Stomach (tissue), 9 donors: Measurements from ENCODE around the gene RHOT1. TPM values are rescaled to one million over a fixed set of nuclear protein-coding genes. Genes with fewer than 3 reads are reported as not detected.

ENCODE experiments used
- DNase-seq, 2 donors: peaks; one replicate each; pipeline versions ENCODE4 v3.0.0 to v3.0.0-alpha.2; 2013 to 2019
- H3K27ac ChIP-seq, 5 donors: fragments of 200-600 bp in 4 of 5; sonication (generic) in 4 of 5; one replicate each; pipeline ENCODE4 v1.5.1; 2013 to 2019; ENCODE audit warnings: mild to moderate bottlenecking in 1 of 5, moderate library complexity in 1 of 5
- H3K27me3 ChIP-seq, 3 donors: fragments of 200-600 bp; sonication (generic); one replicate each; pipeline ENCODE4 v1.5.1; 2017 to 2019; ENCODE audit warnings: mixed run types in 1 of 3
- H3K36me3 ChIP-seq, 4 donors: fragments of 200-600 bp; sonication (generic); 1 replicate in 3 of 4; 2 replicates in 1 of 4; pipeline ENCODE4 v1.5.1; 2016 to 2019
- H3K4me1 ChIP-seq, 4 donors: fragments of 200-600 bp; sonication (generic); one replicate each; pipeline ENCODE4 v1.5.1; 2016 to 2019
- H3K4me3 ChIP-seq, 4 donors: fragments of 200-600 bp; sonication (generic) in 3 of 4; one replicate each; pipeline ENCODE4 v1.5.1; 2016 to 2019; ENCODE audit warnings: mild to moderate bottlenecking in 1 of 4
- H3K9me3 ChIP-seq, 4 donors: fragments of 200-600 bp; sonication (generic); one replicate each; pipeline ENCODE4 v1.5.1; 2016 to 2019
- EP300 ChIP-seq: sonication (generic); formaldehyde crosslinking; IDR thresholded peaks from one replicate; pipeline ENCODE4 v1.6.1; 2017; ENCODE audit warnings: antibody characterized with exemption
- POLR2A ChIP-seq, 4 donors: fragments of 450-650 bp; IDR thresholded peaks; one replicate each; pipeline ENCODE4 v1.6.1; 2016; ENCODE audit warnings: antibody characterized with exemption in 4 of 4, control low read depth in 2 of 4, mild to moderate bottlenecking in 1 of 4, moderate library complexity in 1 of 4
- POLR2AphosphoS5 ChIP-seq, 3 donors: sonication (generic); formaldehyde crosslinking; IDR thresholded peaks; one replicate each; pipeline ENCODE4 v1.6.1; 2016; ENCODE audit warnings: antibody characterized with exemption in 3 of 3
- WGBS, 5 donors: extraction: QIAGEN DNeasy Blood & Tissue Kit in 3 of 5; methylation state at CpG; one replicate each; pipeline versions ENCODE4 v1.1.5 to v1.1.7; 2013 to 2018; 5-methylcytosine and 5-hydroxymethylcytosine counted together
- intact Hi-C: fragments of 100-400 bp; cut with DNase I; formaldehyde crosslinking; loops from one replicate; pipeline ENCODE4 v1.15.1; 2023; ENCODE audit warnings: low total_unique reads
- polyA plus RNA-seq, 3 donors: library from polyadenylated mRNA; stranded (reverse); fragments of 200-250 nt; gene quantifications; one replicate each; pipeline ENCODE4 v1.2.3, GENCODE V29; 2013
- total RNA-seq, 5 donors: library from RNA; depleted of rRNA; stranded (reverse); fragments of >200 nt; gene quantifications; one replicate each; pipeline versions ENCODE4 v1.1.0 to v1.2.3, GENCODE V29; 2014 to 2016
- TF ChIP-seq, protein P1 (sequence below), 7 experiments: fragments of 450-650 bp in 4 of 7; fragments of 200-600 bp in 3 of 7; sonication (generic) in 3 of 7; IDR thresholded peaks; one replicate each; pipeline ENCODE4 v1.5.1; 2016 to 2019; ENCODE audit warnings: antibody characterized with exemption in 7 of 7, control low read depth in 2 of 7, mild to moderate bottlenecking in 1 of 7
- donor health status: healthy with polysubstance abuse.
- donor health status: Bipolar disorder and iron deficiency.
- donor health status: healthy.

The RHOT1 gene
- total and polyA plus RNA-seq, 8 donors = 7.0 to 219 (median 56.7) TPM

DNA sequence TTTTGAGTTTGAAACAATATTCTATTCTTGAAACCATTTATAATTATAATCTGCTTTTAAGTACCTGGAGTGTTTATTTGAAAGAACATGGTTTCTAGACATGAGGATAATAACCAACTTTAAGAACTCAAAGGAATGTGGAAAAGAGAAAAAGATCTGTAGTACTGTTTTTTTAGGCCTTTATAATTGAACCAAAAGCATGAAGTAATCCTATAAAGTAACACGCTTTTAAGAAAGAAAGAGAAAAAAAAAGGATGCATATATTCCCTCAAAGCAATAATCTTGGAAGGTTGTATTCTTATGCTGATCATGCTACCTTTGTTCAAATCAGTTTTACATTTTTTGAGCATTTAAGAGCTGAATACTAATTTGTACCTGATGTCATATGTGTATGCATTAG lies 69.4 kb downstream of the RHOT1 start:
- 92 to 100% (median 100%) methylated on average over 1 of the region's 1 CpG for WGBS, 5 donors
- intact Hi-C loops = no loop called here
- TF ChIP-seq EP300 (no peak), POLR2A (IDR thresholded peaks at IDR 0.05) (no peak), POLR2AphosphoS5 (IDR thresholded peaks at IDR 0.05) (no peak)
- TF ChIP-seq, protein P1, sequence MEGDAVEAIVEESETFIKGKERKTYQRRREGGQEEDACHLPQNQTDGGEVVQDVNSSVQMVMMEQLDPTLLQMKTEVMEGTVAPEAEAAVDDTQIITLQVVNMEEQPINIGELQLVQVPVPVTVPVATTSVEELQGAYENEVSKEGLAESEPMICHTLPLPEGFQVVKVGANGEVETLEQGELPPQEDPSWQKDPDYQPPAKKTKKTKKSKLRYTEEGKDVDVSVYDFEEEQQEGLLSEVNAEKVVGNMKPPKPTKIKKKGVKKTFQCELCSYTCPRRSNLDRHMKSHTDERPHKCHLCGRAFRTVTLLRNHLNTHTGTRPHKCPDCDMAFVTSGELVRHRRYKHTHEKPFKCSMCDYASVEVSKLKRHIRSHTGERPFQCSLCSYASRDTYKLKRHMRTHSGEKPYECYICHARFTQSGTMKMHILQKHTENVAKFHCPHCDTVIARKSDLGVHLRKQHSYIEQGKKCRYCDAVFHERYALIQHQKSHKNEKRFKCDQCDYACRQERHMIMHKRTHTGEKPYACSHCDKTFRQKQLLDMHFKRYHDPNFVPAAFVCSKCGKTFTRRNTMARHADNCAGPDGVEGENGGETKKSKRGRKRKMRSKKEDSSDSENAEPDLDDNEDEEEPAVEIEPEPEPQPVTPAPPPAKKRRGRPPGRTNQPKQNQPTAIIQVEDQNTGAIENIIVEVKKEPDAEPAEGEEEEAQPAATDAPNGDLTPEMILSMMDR (IDR thresholded peaks at IDR 0.05) = no peak
- peaks cover 4 to 77% (median 71%) of the 10 kb centered on the region in 4 donors for H3K36me3 ChIP-seq
- H3K27ac ChIP-seq = no peak overlapping the region
- no peak overlapping the region for H3K4me3 ChIP-seq
- no peaks in the 10 kb centered on the region for H3K27me3 ChIP-seq
- DNase-seq = no peak
- no peaks in the 10 kb centered on the region for H3K9me3 ChIP-seq
- no peaks in the 10 kb centered on the region for H3K4me1 ChIP-seq

DNA sequence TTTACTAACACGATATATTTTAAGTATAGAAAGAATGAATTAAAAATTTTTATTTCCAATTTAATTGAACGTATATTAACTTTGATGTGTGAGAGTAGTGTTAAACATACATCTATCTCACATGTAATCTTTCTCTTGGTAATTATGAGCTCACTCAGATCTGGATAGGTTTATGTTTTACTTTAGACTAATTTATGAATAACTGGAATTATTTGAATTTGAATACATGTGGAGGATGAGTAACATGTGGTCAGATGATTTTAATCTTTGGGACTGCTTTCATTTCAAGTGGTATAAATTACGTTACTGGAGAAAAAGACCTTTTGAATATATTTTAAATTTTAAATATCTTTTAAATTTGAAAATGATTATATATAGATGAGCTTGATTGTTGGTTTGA lies 73.4 kb downstream of the RHOT1 start:
- H3K9me3 ChIP-seq = no peaks in the 10 kb centered on the region
- no peak for DNase-seq
- H3K4me1 ChIP-seq = no peaks in the 10 kb centered on the region
- no peaks in the 10 kb centered on the region for H3K27me3 ChIP-seq
- intact Hi-C loops = no loop called here
- 90 to 95% (median 93%) methylated on average over 3 of the region's 3 CpGs for WGBS, 5 donors
- TF ChIP-seq POLR2A (IDR thresholded peaks at IDR 0.05) (no peak), POLR2AphosphoS5 (IDR thresholded peaks at IDR 0.05) (no peak), EP300 (no peak)
- TF ChIP-seq, protein P1 (IDR thresholded peaks at IDR 0.05) = no peak
- H3K27ac ChIP-seq = no peak overlapping the region
- no peak overlapping the region for H3K4me3 ChIP-seq
- H3K36me3 ChIP-seq = peaks cover 4 to 56% (median 52%) of the 10 kb centered on the region in 4 donors

DNA sequence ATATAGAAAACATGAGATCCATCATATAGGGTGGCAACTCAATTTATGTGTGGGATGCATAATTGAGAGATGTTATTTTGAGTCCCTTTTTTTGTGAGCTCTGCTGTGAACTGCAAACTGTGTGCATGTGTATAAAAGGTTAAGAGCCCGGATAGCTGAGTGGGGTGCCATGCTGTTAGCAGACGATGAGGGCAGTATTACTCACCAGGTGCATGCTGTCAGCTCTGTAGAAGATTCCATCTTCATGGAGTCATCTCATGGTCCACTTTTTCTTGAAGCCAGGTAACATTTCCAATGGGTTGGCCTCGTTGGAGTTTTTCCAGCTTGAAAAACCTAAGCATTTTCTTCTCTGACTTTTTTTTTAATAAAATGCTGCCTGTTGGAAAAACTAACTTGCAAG lies 80.3 kb downstream of the RHOT1 start:
- Histone ChIP-seq H3K36me3 (peaks cover 0 to 65% (median 50%) of the 10 kb centered on the region in 4 donors), H3K9me3 (no peaks in the 10 kb centered on the region), H3K4me1 (no peaks in the 10 kb centered on the region), H3K27me3 (no peaks in the 10 kb centered on the region), H3K27ac (no peak overlapping the region), H3K4me3 (no peak overlapping the region)
- 74 to 81% (median 74%) methylated on average over 3 of the region's 3 CpGs for WGBS, 5 donors
- intact Hi-C loops = no loop called here
- TF ChIP-seq POLR2A (IDR thresholded peaks at IDR 0.05) (no peak), EP300 (no peak), POLR2AphosphoS5 (IDR thresholded peaks at IDR 0.05) (no peak)
- TF ChIP-seq, protein P1 (IDR thresholded peaks at IDR 0.05) = no peak
- DNase-seq = no peak

DNA sequence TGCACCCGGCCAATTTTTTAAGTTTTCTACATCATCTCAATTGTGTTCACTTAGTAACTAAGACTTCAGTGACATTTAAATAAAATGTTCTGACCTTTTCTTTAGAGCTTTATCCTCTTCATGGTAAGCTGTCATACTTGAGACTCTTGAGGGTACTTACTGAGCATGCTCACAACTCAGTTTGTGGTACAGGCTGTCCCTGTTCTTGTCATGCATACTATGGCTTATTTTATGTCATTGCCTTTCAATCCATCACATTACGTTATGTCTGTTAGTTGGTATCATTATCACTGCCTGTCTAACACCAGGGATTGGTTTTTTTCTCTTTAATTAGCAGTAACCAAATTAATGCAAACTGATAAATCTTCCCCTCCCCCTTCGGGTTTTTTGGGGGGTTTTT lies 81.4 kb downstream of the RHOT1 start:
- no peak overlapping the region for H3K4me3 ChIP-seq
- no peaks in the 10 kb centered on the region for H3K27me3 ChIP-seq
- no peak for TF ChIP-seq POLR2AphosphoS5 (IDR thresholded peaks at IDR 0.05)
- TF ChIP-seq EP300 = no peak
- TF ChIP-seq POLR2A (IDR thresholded peaks at IDR 0.05) = no peak
- TF ChIP-seq, protein P1 (IDR thresholded peaks at IDR 0.05) = no peak
- DNase-seq = no peak
- H3K36me3 ChIP-seq = peaks cover 0 to 58% (median 42%) of the 10 kb centered on the region in 4 donors
- WGBS, 5 donors = 86 to 91% (median 88%) methylated on average over 3 of the region's 3 CpGs
- H3K4me1 ChIP-seq = no peaks in the 10 kb centered on the region
- no peaks in the 10 kb centered on the region for H3K9me3 ChIP-seq
- intact Hi-C loops = no loop called here
- no peak overlapping the region for H3K27ac ChIP-seq
